HG02759 (cell line): ENCODE data around the gene CHST11.

Experiments used
- ATAC-seq: cut with Tn5 transposase; IDR thresholded peaks from one replicate; pipeline ENCODE4 v1.9.1; 2021; ENCODE audit warnings: mild to moderate bottlenecking, moderate library complexity; ENCODE audit not compliant: unreplicated experiment

CHST11 gene

GRCh38 chr12:104643819-104644669 is 187.3 kb downstream of the CHST11 start:
- no peak for ATAC-seq

GRCh38 chr12:104648756-104649155 is 192.0 kb downstream of the CHST11 start:
- ATAC-seq = no peak

GRCh38 chr12:104649217-104649824 is 192.6 kb downstream of the CHST11 start:
- no peak for ATAC-seq

- no peak for ATAC-seq
Measured at GRCh38 chr12:104649921-104650320, 193.2 kb downstream of the CHST11 start.

- ATAC-seq = no peak
Measured at GRCh38 chr12:104650541-104650940, 193.8 kb downstream of the CHST11 start.

GRCh38 chr12:104651811-104652210 is 195.1 kb downstream of the CHST11 start:
- no peak for ATAC-seq

- ATAC-seq = no peak
Measured at GRCh38 chr12:104652358-104652757, 195.6 kb downstream of the CHST11 start.

- ATAC-seq = no peak
Measured at GRCh38 chr12:104652910-104653309, 196.2 kb downstream of the CHST11 start.

GRCh38 chr12:104653730-104654664 is 197.2 kb downstream of the CHST11 start:
- no peak for ATAC-seq

- no peak for ATAC-seq
Measured at GRCh38 chr12:104654665-104655609, 198.2 kb downstream of the CHST11 start.

GRCh38 chr12:104656383-104656782 is 199.6 kb downstream of the CHST11 start:
- no peak for ATAC-seq

- no peak for ATAC-seq
Measured at GRCh38 chr12:104656921-104657320, 200.2 kb downstream of the CHST11 start.

- ATAC-seq = no peak
Measured at GRCh38 chr12:104657726-104658484, 201.2 kb downstream of the CHST11 start.

GRCh38 chr12:104659058-104659457 is 202.3 kb downstream of the CHST11 start:
- ATAC-seq = no peak

- ATAC-seq = no peak
Measured at GRCh38 chr12:104662203-104662602, 205.5 kb downstream of the CHST11 start.

- ATAC-seq = no peak
Measured at GRCh38 chr12:104662908-104663307, 206.2 kb downstream of the CHST11 start.

- ATAC-seq = no peak
Measured at GRCh38 chr12:104664351-104664750, 207.6 kb downstream of the CHST11 start.

- no peak for ATAC-seq
Measured at GRCh38 chr12:104665296-104665695, 208.5 kb downstream of the CHST11 start.

GRCh38 chr12:104667139-104667538 is 210.4 kb downstream of the CHST11 start:
- ATAC-seq = no peak
